ENCODE data around the gene NCR3LG1. TPM values are rescaled to one million over a fixed set of nuclear protein-coding genes. Genes with fewer than 3 reads are reported as not detected.

The NCR3LG1 gene
- total and polyA plus RNA-seq, 9 of the 15 experiments (the other 6 are each of a cell fraction or from before 2014, with no cell fraction given): 4.1 to 39.8 (median 25.1) TPM

DNA sequence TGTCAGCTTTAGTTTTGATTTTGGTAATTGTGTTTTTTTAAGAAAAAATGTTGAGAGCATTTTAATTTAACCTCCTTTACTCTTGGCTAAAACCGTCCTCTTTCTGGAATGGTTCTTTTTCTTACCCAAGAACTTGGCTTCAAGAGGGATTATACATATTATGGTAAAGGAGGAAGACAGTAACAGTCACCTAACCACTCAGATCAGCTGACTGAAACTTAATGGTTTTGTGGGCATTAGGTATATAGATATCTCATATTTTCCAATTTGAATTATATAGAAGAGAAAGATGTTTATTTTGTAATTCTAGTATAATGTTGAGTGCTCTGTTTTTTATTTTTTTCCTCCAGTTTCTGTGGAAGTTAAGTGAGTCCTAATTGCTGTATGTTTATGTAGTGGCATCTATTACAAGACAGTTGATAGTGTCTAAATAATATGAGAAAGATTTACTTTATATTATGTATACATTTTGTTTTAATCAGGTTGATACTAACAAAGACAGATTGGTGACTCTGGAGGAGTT, 36.6 kb upstream of the NCR3LG1 start (continued):
- no peak for TF ChIP-seq ZNF695 (CRISPR knock-in tag; IDR thresholded peaks at IDR 0.05)
- TF ChIP-seq, protein P1, sequence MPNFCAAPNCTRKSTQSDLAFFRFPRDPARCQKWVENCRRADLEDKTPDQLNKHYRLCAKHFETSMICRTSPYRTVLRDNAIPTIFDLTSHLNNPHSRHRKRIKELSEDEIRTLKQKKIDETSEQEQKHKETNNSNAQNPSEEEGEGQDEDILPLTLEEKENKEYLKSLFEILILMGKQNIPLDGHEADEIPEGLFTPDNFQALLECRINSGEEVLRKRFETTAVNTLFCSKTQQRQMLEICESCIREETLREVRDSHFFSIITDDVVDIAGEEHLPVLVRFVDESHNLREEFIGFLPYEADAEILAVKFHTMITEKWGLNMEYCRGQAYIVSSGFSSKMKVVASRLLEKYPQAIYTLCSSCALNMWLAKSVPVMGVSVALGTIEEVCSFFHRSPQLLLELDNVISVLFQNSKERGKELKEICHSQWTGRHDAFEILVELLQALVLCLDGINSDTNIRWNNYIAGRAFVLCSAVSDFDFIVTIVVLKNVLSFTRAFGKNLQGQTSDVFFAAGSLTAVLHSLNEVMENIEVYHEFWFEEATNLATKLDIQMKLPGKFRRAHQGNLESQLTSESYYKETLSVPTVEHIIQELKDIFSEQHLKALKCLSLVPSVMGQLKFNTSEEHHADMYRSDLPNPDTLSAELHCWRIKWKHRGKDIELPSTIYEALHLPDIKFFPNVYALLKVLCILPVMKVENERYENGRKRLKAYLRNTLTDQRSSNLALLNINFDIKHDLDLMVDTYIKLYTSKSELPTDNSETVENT (CRISPR knock-in tag; IDR thresholded peaks at IDR 0.05): no peak
- no peak for TF ChIP-seq ETV6 (IDR thresholded peaks at IDR 0.05; ENCODE audit: borderline replicate concordance in 1 of 2, low read depth in 2 of 2, low read length in 1 of 2)
- no peak for TF ChIP-seq ETV6 (CRISPR knock-in tag; IDR thresholded peaks at IDR 0.05; ENCODE audit: borderline replicate concordance)
- TF ChIP-seq, protein P2, sequence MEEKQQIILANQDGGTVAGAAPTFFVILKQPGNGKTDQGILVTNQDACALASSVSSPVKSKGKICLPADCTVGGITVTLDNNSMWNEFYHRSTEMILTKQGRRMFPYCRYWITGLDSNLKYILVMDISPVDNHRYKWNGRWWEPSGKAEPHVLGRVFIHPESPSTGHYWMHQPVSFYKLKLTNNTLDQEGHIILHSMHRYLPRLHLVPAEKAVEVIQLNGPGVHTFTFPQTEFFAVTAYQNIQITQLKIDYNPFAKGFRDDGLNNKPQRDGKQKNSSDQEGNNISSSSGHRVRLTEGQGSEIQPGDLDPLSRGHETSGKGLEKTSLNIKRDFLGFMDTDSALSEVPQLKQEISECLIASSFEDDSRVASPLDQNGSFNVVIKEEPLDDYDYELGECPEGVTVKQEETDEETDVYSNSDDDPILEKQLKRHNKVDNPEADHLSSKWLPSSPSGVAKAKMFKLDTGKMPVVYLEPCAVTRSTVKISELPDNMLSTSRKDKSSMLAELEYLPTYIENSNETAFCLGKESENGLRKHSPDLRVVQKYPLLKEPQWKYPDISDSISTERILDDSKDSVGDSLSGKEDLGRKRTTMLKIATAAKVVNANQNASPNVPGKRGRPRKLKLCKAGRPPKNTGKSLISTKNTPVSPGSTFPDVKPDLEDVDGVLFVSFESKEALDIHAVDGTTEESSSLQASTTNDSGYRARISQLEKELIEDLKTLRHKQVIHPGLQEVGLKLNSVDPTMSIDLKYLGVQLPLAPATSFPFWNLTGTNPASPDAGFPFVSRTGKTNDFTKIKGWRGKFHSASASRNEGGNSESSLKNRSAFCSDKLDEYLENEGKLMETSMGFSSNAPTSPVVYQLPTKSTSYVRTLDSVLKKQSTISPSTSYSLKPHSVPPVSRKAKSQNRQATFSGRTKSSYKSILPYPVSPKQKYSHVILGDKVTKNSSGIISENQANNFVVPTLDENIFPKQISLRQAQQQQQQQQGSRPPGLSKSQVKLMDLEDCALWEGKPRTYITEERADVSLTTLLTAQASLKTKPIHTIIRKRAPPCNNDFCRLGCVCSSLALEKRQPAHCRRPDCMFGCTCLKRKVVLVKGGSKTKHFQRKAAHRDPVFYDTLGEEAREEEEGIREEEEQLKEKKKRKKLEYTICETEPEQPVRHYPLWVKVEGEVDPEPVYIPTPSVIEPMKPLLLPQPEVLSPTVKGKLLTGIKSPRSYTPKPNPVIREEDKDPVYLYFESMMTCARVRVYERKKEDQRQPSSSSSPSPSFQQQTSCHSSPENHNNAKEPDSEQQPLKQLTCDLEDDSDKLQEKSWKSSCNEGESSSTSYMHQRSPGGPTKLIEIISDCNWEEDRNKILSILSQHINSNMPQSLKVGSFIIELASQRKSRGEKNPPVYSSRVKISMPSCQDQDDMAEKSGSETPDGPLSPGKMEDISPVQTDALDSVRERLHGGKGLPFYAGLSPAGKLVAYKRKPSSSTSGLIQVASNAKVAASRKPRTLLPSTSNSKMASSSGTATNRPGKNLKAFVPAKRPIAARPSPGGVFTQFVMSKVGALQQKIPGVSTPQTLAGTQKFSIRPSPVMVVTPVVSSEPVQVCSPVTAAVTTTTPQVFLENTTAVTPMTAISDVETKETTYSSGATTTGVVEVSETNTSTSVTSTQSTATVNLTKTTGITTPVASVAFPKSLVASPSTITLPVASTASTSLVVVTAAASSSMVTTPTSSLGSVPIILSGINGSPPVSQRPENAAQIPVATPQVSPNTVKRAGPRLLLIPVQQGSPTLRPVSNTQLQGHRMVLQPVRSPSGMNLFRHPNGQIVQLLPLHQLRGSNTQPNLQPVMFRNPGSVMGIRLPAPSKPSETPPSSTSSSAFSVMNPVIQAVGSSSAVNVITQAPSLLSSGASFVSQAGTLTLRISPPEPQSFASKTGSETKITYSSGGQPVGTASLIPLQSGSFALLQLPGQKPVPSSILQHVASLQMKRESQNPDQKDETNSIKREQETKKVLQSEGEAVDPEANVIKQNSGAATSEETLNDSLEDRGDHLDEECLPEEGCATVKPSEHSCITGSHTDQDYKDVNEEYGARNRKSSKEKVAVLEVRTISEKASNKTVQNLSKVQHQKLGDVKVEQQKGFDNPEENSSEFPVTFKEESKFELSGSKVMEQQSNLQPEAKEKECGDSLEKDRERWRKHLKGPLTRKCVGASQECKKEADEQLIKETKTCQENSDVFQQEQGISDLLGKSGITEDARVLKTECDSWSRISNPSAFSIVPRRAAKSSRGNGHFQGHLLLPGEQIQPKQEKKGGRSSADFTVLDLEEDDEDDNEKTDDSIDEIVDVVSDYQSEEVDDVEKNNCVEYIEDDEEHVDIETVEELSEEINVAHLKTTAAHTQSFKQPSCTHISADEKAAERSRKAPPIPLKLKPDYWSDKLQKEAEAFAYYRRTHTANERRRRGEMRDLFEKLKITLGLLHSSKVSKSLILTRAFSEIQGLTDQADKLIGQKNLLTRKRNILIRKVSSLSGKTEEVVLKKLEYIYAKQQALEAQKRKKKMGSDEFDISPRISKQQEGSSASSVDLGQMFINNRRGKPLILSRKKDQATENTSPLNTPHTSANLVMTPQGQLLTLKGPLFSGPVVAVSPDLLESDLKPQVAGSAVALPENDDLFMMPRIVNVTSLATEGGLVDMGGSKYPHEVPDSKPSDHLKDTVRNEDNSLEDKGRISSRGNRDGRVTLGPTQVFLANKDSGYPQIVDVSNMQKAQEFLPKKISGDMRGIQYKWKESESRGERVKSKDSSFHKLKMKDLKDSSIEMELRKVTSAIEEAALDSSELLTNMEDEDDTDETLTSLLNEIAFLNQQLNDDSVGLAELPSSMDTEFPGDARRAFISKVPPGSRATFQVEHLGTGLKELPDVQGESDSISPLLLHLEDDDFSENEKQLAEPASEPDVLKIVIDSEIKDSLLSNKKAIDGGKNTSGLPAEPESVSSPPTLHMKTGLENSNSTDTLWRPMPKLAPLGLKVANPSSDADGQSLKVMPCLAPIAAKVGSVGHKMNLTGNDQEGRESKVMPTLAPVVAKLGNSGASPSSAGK (IDR thresholded peaks at IDR 0.05): no peak

All from K562 (cell line).